ENCODE data around the gene INPP4B.
A peak's percentile ranks its signal among the peaks of the same experiment; 100 is the strongest.

The INPP4B gene

GRCh38 chr4:142574306-142574705, 271.8 kb downstream of the INPP4B start:
- no peak for DNase-seq (ENCODE audit: low read depth)

- no peak for DNase-seq (ENCODE audit: low read depth)
Observed at GRCh38 chr4:142572071-142572470, 274.0 kb downstream of the INPP4B start.

DNA sequence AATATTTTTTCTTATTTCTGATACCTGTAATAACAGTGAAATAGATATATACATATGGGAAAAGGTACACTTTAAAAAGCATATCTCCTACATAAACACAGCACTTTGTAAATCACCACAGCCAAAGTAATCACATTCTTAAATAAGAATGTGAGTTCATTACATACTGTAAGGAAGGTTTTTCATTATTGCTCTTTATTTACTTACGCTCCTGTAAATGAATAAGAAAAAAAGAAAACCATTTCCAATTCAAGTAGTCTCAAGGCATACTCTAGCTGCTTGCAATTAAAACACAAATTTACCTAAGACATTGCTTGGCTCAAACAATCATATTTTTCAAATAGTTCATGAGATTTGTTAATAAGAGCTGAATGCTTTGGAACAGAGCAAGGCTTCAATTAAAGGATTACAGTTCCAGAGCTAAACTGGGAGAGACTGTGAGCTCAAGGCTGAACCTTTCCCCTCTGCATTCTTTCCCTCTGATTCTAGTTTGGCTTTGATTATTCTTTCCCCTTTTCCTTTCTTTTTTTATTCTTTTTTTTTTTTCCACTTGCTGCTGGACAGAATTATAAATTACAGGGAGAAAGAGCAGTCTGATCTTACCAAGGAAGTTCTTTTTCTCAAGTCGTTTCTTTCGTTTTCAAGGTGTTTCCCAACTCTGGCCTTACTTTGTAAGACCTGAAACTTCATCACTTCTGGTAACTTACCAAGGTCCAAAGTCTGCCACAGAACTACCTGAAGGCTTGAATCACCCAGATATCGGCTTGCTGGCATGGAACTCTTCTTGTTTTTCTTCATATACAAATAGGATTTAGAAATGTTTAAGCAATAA, 278.3 kb downstream of the INPP4B start:
- DNase-seq (ENCODE audit: low read depth) = no peak

- peak; percentile 47 for DNase-seq (ENCODE audit: low read depth)
Observed at GRCh38 chr4:142567199-142567598, 278.9 kb downstream of the INPP4B start.

GRCh38 chr4:142566777-142567176, 279.3 kb downstream of the INPP4B start:
- no peak for DNase-seq (ENCODE audit: low read depth)

DNA sequence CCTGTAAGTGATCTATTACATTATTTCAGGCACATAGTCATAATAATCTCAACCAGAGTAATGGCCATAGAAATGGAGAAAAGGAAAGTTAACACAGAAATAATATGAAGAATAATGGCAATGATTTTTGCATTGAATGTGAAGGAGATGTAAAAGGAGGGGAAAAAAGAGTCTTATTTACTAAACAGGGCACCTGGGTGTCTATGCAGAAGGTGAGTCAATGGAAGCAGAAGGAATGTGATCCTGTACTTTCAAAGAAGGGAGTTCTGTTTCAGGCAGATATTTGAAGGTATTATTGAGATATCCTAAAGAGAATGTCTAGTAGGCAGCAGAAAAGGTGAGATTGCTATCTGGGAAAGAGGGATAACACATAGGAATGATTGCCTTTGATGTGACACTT, 279.9 kb downstream of the INPP4B start:
- no peak for DNase-seq (ENCODE audit: low read depth)

GRCh38 chr4:142565771-142566170, 280.3 kb downstream of the INPP4B start:
- no peak for DNase-seq (ENCODE audit: low read depth)

GRCh38 chr4:142563682-142564291, 282.3 kb downstream of the INPP4B start:
- DNase-seq (ENCODE audit: low read depth) = no peak

GRCh38 chr4:142559986-142560385, 286.1 kb downstream of the INPP4B start:
- no peak for DNase-seq (ENCODE audit: low read depth)

DNA sequence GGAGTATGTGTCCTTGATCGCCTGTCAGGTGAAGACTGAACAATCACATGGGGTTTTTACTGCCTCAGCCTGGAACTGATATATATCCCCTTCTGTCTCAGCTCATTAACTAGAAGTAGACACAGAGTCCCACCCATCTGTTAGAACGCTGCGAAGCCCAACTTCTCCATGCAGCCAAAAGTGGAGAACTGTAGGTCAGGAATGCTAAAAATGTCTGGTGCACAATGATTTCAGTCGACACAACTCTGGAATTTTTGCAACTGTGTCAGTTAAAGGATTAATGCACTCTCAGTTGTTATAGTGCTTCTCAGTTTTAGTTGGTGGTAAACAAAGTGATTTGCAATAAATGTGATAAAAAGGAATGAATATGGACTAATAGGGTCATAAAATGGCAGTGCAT, 287.2 kb downstream of the INPP4B start:
- DNase-seq (ENCODE audit: low read depth) = no peak

DNA sequence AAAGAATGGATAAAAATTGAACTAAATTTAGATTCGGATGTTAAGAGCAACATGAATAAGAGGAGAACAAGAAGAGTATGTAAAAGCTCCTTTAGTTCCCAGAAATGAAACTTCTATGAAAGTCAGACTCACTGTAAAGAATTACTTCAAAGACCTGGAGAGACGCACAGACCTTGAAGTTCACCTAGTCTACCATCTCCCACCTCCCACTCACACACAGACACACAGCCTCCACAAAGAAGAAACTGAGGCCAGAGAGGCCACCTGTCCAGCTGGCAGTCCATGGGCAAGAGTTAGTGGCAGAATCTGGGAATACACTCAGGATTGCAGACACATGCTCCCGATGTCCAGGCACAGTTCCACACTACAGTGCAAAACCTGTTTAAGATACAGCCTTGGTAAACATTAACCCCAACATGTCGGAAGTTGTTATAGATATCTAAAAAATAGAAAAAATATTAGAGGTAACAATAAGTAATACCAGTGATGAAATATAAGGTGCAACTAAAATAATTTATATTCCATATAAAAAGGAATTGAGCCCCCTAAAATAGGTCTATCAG, 288.8 kb downstream of the INPP4B start:
- DNase-seq (ENCODE audit: low read depth) = no peak

DNA sequence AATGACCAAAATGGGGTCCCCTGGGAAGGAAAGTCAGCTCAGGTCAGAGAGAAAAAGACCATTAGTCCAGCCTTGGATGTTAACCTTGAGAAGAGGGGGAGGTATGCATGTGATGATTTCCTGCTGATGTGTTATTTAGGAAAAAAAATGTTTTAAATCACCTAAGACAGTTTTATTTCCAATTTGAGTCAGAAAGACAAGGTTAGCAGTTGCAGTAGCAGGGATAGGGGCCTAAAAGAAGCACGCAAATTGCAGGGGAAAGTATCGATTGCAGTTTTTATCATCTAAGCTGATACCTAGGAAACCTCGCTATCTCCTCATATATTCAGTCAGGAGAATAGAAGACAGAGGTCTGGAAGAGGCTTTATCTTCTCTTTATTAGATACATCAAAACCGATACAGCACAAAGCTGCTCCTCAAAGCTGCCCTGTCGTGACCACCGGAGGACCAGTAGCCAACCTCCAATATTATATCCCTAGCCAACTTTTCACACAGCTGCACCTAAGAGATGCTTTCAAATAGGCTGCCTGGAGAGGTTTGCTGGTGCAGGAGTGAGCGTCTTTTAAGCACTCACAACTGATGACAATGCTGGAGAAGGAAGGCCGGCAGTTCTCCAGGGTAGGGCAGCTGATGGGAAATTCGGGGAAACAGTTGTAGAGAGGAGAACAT, 289.4 kb downstream of the INPP4B start:
- no peak for DNase-seq (ENCODE audit: low read depth)

DNA sequence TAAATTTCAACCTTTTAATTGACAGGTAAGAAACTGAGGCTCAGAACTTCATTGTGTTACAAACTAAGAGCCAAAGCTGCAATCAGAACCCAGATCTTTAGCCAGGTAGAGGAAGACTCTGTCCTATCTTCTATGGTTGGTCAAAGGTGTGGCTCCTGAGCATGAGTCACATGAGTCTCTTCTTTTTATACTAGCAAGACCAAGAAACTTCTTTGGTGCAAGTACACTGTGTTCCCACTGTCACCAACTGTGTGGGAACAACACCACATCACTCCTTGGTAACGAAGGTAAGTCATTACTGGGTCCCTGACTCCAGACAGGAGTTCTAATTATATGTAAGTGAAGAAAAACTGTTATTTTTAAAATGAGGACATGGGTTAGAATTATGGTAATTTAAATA, 290.1 kb downstream of the INPP4B start:
- no peak for DNase-seq (ENCODE audit: low read depth)

DNA sequence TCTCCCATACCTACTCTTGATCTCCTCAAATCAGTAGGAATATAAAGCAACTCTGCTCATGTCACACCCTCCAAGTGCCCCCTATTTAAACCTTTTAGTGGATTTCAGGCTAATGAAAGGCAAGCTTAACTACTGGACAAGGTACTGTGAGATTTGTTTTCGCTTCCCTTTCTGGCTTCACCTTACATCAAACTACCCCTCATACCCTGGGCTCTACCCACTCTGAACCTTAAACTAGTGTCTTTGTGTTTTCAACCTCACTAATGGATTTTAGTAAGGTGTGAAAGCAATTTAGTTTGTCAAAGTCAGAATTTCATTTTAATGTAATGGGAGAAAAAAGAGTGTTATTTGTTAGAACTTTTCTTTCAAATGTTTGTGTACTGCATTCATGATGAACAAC, 291.7 kb downstream of the INPP4B start:
- DNase-seq (ENCODE audit: low read depth) = no peak

- DNase-seq (ENCODE audit: low read depth) = no peak
Observed at GRCh38 chr4:142551517-142552305, 294.4 kb downstream of the INPP4B start.

GRCh38 chr4:142550965-142551364, 295.1 kb downstream of the INPP4B start:
- no peak for DNase-seq (ENCODE audit: low read depth)

DNA sequence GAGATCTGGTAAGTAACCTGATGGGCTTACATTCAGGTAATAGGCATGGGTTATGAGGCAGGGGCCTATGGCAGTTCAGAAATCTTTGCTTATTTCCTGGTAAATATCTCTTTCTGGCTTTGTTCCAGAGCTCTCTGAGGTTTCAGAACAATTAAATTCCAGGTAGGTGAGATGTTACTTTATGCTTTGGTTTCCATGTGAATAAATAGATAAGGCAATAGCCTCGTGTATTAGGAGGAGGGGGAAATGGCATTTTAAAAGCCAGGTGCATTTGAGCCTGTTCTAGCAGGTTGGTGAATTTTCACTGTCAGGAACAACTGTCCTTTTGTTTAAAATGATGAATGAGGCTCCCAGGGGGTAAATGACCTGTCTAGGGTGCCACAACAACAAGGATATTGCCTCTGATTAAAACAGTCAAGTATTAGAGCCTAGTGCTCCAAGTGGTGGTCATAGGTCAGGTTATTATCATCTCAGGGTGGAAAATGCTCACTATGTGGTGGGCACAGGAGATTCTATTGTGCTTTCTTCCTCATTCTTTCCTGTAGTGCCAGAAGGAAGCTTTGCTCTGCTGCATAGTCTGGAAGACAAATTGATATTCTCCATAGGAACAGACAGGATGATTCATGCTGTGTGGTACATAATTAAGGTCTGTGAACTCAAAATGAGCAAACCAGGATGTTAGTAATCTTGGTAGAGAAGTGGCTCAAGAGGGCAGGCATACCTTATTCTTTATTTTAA, 296.2 kb downstream of the INPP4B start:
- DNase-seq (ENCODE audit: low read depth) = no peak

DNA sequence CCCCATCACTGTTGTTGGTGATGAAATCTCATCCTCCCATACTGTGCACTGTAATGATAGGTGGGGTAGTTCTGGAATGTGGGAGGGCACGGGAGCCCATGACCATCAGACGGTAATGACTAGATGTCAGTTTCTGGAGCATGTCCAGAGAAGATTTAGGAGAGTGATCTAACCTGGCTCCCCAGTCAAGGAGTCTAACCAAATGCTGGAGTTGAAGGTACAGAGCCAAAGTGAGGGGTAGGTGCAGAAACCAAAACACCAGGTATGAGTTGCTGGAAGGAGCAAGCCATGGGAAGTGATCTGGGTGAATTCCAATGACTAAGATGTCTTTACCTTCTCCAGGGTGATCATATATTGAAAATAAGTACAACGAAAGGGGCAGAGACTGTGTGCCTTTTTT, 296.9 kb downstream of the INPP4B start:
- DNase-seq (ENCODE audit: low read depth) = no peak

DNA sequence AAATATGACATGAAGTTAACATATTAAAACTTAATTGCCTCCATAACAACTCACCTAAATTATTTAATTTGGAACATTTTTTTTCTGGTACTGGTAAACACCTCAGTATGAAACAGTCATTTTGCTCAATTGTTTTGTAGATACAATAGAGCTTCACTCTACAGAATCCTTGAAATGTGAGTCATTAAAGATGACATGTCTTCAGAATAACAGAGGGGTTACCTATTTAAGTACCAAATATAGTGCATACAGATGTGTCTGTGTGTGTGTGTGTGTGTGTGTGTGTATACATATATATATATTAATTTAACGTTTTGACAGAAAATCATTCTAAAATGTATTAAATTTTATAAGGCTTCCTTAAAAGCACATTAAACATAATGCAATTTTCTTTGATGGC, 297.6 kb downstream of the INPP4B start:
- DNase-seq (ENCODE audit: low read depth) = no peak

DNA sequence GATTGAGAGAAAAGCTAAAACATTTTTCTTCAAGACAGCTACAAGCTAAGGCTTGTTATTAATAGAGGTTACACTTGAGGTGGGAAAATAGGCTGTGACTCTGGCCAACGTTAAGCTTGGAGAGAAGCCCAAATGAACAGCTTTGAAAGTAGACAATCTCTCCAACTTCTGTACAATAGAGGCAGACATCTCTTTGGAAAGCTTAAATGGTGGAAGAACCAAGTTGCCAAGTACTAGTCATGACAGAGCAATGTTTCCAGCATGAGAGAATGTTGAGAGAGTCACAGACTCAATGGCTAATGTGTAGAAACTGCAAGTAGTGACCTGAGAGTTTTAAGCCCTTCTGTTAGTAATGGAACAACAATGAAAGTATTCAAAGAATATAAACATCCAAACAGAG, 298.1 kb downstream of the INPP4B start:
- DNase-seq (ENCODE audit: low read depth) = no peak

GRCh38 chr4:142544594-142544993, 301.5 kb downstream of the INPP4B start:
- DNase-seq (ENCODE audit: low read depth) = no peak
